Loucy (cell line): ENCODE results near the gene VSIG1.

Source experiments
- CTCF ChIP-seq: fragments of 200-600 bp; sonication (generic); conservative IDR thresholded peaks from 2 replicates; pipeline ENCODE4 v1.5.1; 2014; ENCODE audit warnings: mild to moderate bottlenecking, antibody characterized with exemption, low read length
- EZH2phosphoT487 ChIP-seq: fragments of 200-600 bp; IDR thresholded peaks from 2 replicates; pipeline ENCODE4 v1.6.1; 2018; ENCODE audit warnings: antibody characterized with exemption, mild to moderate bottlenecking, moderate library complexity, borderline replicate concordance

GRCh38 chrX:108097380-108097779, 52.5 kb downstream of the VSIG1 start:
- TF ChIP-seq CTCF (no peak), EZH2phosphoT487 (no peak)
